HG02973 (cell line): Measurements from ENCODE around the gene KLHL17.
"Not testable (repeated sequence)": the region's sequence is repeated elsewhere in the genome, so short reads cannot be mapped to it uniquely, and the experiment has no call there.

Experiments
- ATAC-seq: cut with Tn5 transposase; IDR thresholded peaks from one replicate; pipeline ENCODE4 v1.9.1; 2021; ENCODE audit warnings: moderate library complexity; ENCODE audit not compliant: unreplicated experiment

The KLHL17 gene

GRCh38 chr1:978835-979743, 18.7 kb downstream of the KLHL17 start:
- no peak for ATAC-seq

- no peak for ATAC-seq
Observed at GRCh38 chr1:979744-980072, 19.3 kb downstream of the KLHL17 start.

GRCh38 chr1:980137-980571, 19.8 kb downstream of the KLHL17 start:
- no peak for ATAC-seq

GRCh38 chr1:980602-981395, 20.4 kb downstream of the KLHL17 start:
- ATAC-seq: no peak

- no peak for ATAC-seq
Observed at GRCh38 chr1:981491-981954, 21.1 kb downstream of the KLHL17 start.

- ATAC-seq: no peak
Observed at GRCh38 chr1:981955-982558, 21.7 kb downstream of the KLHL17 start, which contains the start of gene PERM1. Gene PERM1, minus strand, starts transcription at chr1:982093. Its CDS starts 1,064 bp downstream, at chr1:981029.

GRCh38 chr1:982765-983436, 22.5 kb downstream of the KLHL17 start:
- no peak for ATAC-seq

- ATAC-seq: no peak
Observed at GRCh38 chr1:983798-984475, 23.6 kb downstream of the KLHL17 start.

- ATAC-seq: no peak
Observed at GRCh38 chr1:984476-984814, 24.1 kb downstream of the KLHL17 start.

GRCh38 chr1:985126-985525, 24.7 kb downstream of the KLHL17 start:
- ATAC-seq: no peak

GRCh38 chr1:988061-988460, 27.7 kb downstream of the KLHL17 start:
- not testable (repeated sequence) for ATAC-seq

GRCh38 chr1:991275-991674, 30.9 kb downstream of the KLHL17 start:
- ATAC-seq: not testable (repeated sequence)

GRCh38 chr1:991895-992294, 31.5 kb downstream of the KLHL17 start:
- no peak for ATAC-seq

GRCh38 chr1:992362-992761, 32.0 kb downstream of the KLHL17 start:
- no peak for ATAC-seq

GRCh38 chr1:993379-993995, 33.1 kb downstream of the KLHL17 start:
- ATAC-seq: no peak

- not testable (repeated sequence) for ATAC-seq
Observed at GRCh38 chr1:994546-994945, 34.2 kb downstream of the KLHL17 start.

GRCh38 chr1:995665-996633, 35.6 kb downstream of the KLHL17 start:
- no peak for ATAC-seq

- ATAC-seq: no peak
Observed at GRCh38 chr1:996851-997712, 36.7 kb downstream of the KLHL17 start.
